ENCODE results near the gene CD99L2.

Gene CD99L2

GRCh38 chrX:150765782-150766350 lies 132.6 kb downstream of the CD99L2 start:
- POLR2A ChIA-PET, result no interaction called here
- DNase-seq (ENCODE audit: extremely low spot score), result no peak
- TF ChIP-seq CTCF (IDR thresholded peaks at IDR 0.05; ENCODE audit: control extremely low read depth, extremely low read depth, low read depth, missing control alignments), result no peak
- CTCF ChIA-PET, result no interaction called here

- CTCF ChIA-PET, result no interaction called here
- POLR2A ChIA-PET, result no interaction called here
- TF ChIP-seq CTCF (IDR thresholded peaks at IDR 0.05; ENCODE audit: control extremely low read depth, extremely low read depth, low read depth, missing control alignments), result no peak
- DNase-seq (ENCODE audit: extremely low spot score), result no peak
Measured at GRCh38 chrX:150765237-150765636, 133.2 kb downstream of the CD99L2 start.

GRCh38 chrX:150763810-150764209 lies 134.7 kb downstream of the CD99L2 start:
- ChIA-PET POLR2A (no interaction called here), CTCF (interaction anchor here (0.8 kb wide), 1 partner anchor 9 kb away, joined by 4 read pairs; no protein-coding TSS in a partner anchor)
- DNase-seq (ENCODE audit: extremely low spot score), result no peak
- no peak for TF ChIP-seq CTCF (IDR thresholded peaks at IDR 0.05; ENCODE audit: control extremely low read depth, extremely low read depth, low read depth, missing control alignments)

GRCh38 chrX:150763303-150763797 lies 135.1 kb downstream of the CD99L2 start:
- ChIA-PET POLR2A (no interaction called here), CTCF (no interaction called here)
- no peak for TF ChIP-seq CTCF (IDR thresholded peaks at IDR 0.05; ENCODE audit: control extremely low read depth, extremely low read depth, low read depth, missing control alignments)
- DNase-seq (ENCODE audit: extremely low spot score), result no peak

- CTCF ChIA-PET, result interaction anchor here (1.3 to 2.4 kb wide), 2 partner anchors 10 to 319 kb away, joined by 3 to 14 read pairs; no protein-coding TSS in a partner anchor
- no peak for DNase-seq (ENCODE audit: extremely low spot score)
- POLR2A ChIA-PET, result no interaction called here
- TF ChIP-seq CTCF (IDR thresholded peaks at IDR 0.05; ENCODE audit: control extremely low read depth, extremely low read depth, low read depth, missing control alignments), result no peak
Measured at GRCh38 chrX:150762258-150763165, 136.0 kb downstream of the CD99L2 start.

- POLR2A ChIA-PET, result no interaction called here
Measured at GRCh38 chrX:150761819-150762216, 136.7 kb downstream of the CD99L2 start.

More at GRCh38 chrX:150761819-150762216, 136.7 kb downstream of the CD99L2 start:
- DNase-seq (ENCODE audit: extremely low spot score), result no peak
- CTCF ChIA-PET, result interaction anchor here (1.3 to 2.4 kb wide), 2 partner anchors 10 to 320 kb away, joined by 3 to 14 read pairs; no protein-coding TSS in a partner anchor
- TF ChIP-seq CTCF (IDR thresholded peaks at IDR 0.05; ENCODE audit: control extremely low read depth, extremely low read depth, low read depth, missing control alignments), result no peak

Measured in GM10248 (cell line).